ENCODE results near the gene KCNIP3. TPM values are rescaled to one million over a fixed set of nuclear protein-coding genes. Genes with fewer than 3 reads are reported as not detected.

The KCNIP3 gene
- polyA plus RNA-seq, 1 of the 3 experiments (the other 2 are of a cell fraction), result 0.97 TPM

DNA sequence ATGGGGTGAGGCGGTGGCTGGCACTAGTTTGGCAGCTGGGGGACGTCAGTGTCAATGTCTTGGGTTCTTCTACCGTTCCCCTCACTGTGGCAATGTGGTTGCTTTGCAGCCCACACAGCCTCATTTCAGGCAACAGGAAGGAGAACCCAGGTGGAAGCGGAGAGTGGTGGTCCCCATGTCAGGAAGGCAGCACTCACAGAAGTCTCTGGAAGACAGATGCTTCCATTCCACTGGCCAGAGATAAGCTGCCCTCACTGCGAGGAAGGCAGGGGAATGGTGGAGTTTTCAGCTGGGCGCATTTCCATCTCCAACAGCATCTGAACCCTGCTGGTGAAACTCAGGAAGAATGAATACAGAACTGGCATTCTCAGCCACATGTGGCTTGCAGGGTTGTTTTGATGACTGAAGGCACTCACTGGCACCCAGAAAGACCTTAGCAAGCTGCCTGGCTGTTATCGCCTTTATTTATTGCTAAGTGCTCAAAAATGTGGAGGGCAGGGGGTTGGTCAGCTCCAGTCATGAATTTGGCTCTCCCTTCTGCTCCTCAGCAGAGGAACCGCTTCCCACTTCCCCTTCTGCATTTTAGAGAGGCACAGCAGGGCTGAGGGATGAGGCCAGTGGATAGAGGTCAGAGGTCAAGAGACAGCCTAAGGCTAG is 19.4 kb downstream of the KCNIP3 start:
- no peaks in the 10 kb centered on the region for H3K9me3 ChIP-seq
- H3K4me3 ChIP-seq (ENCODE audit: low read depth in 2 of 2, low read length in 1 of 2), result no peak overlapping the region
- no peaks in the 10 kb centered on the region for H3K9me2 ChIP-seq
- H3K4me1 ChIP-seq (ENCODE audit: control insufficient read depth in 1 of 2, insufficient read depth in 2 of 2, low read depth in 1 of 2, low read length in 1 of 2), result no peaks in the 10 kb centered on the region
- CTCF ChIA-PET, result interaction anchor here (1.0 to 6.8 kb wide), 6 partner anchors 14 to 121 kb away, joined by 3 to 90 read pairs (median 4); no protein-coding TSS in a partner anchor
- TF ChIP-seq MEF2A (IDR thresholded peaks at IDR 0.05; ENCODE audit: borderline replicate concordance, low read depth), result no peak
- TF ChIP-seq POLR2AphosphoS5 (IDR thresholded peaks at IDR 0.05; ENCODE audit: low read depth, low read length), result no peak
- no peak overlapping the region for H3K9ac ChIP-seq
- no peaks in the 10 kb centered on the region for H3K27me3 ChIP-seq (ENCODE audit: insufficient read depth)
- no peak overlapping the region for H3K4me2 ChIP-seq
- H2AFZ ChIP-seq (ENCODE audit: low read depth), result no peak overlapping the region
- H3K27ac ChIP-seq (ENCODE audit: low read depth in 2 of 2, low read length in 1 of 2), result no peak overlapping the region
- no peaks in the 10 kb centered on the region for H4K20me1 ChIP-seq (ENCODE audit: insufficient read depth)
- DNase-seq, result no peak
- WGBS (ENCODE audit: low lambda C conversion rate), result 53% methylated on average over 8 of the region's 8 CpGs
- POLR2A ChIA-PET, result no interaction called here
- H3K79me2 ChIP-seq (ENCODE audit: insufficient read depth), result no peaks in the 10 kb centered on the region
- H3F3A ChIP-seq (replicated peaks; ENCODE audit: insufficient read depth), result no peaks in the 10 kb centered on the region
- no peaks in the 10 kb centered on the region for H3K36me3 ChIP-seq (replicated peaks in 1 of 2; ENCODE audit: control insufficient read depth in 1 of 2, insufficient read depth in 2 of 2, low read length in 1 of 2)

DNA sequence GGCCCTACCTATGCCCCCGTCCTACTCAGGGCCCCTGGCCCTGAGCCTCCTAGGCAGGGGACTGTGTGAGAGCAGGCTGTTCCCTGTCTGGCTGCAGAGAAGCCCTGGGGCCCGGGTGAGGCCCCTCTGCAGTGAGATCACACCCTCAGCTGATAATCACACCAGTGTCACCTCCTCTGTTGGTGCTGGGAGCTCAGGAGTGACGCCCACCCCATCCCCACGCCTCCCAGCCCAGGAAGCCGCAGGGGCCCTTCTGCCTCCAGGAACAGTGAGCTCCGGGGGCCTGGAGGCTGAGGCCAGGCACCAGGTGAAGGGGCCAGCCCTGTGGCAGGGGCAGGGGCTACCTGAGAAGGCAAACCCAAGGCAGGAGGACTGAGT is 20.0 kb downstream of the KCNIP3 start:
- H4K20me1 ChIP-seq (ENCODE audit: insufficient read depth), result no peaks in the 10 kb centered on the region
- H3K27me3 ChIP-seq (ENCODE audit: insufficient read depth), result no peaks in the 10 kb centered on the region
- no peaks in the 10 kb centered on the region for H3K79me2 ChIP-seq (ENCODE audit: insufficient read depth)
- no peaks in the 10 kb centered on the region for H3F3A ChIP-seq (replicated peaks; ENCODE audit: insufficient read depth)
- no peak overlapping the region for H3K27ac ChIP-seq (ENCODE audit: low read depth in 2 of 2, low read length in 1 of 2)
- H3K4me1 ChIP-seq (ENCODE audit: control insufficient read depth in 1 of 2, insufficient read depth in 2 of 2, low read depth in 1 of 2, low read length in 1 of 2), result no peaks in the 10 kb centered on the region
- POLR2A ChIA-PET, result no interaction called here
- H3K36me3 ChIP-seq (replicated peaks in 1 of 2; ENCODE audit: control insufficient read depth in 1 of 2, insufficient read depth in 2 of 2, low read length in 1 of 2), result no peaks in the 10 kb centered on the region
- no peak for TF ChIP-seq EZH2phosphoT487 (IDR thresholded peaks at IDR 0.05; ENCODE audit: borderline replicate concordance, low read depth)
- TF ChIP-seq CTCF (IDR thresholded peaks at IDR 0.05), result no peak
- TF ChIP-seq GABPA (IDR thresholded peaks at IDR 0.05; ENCODE audit: low read depth), result no peak
- TF ChIP-seq, protein P1, sequence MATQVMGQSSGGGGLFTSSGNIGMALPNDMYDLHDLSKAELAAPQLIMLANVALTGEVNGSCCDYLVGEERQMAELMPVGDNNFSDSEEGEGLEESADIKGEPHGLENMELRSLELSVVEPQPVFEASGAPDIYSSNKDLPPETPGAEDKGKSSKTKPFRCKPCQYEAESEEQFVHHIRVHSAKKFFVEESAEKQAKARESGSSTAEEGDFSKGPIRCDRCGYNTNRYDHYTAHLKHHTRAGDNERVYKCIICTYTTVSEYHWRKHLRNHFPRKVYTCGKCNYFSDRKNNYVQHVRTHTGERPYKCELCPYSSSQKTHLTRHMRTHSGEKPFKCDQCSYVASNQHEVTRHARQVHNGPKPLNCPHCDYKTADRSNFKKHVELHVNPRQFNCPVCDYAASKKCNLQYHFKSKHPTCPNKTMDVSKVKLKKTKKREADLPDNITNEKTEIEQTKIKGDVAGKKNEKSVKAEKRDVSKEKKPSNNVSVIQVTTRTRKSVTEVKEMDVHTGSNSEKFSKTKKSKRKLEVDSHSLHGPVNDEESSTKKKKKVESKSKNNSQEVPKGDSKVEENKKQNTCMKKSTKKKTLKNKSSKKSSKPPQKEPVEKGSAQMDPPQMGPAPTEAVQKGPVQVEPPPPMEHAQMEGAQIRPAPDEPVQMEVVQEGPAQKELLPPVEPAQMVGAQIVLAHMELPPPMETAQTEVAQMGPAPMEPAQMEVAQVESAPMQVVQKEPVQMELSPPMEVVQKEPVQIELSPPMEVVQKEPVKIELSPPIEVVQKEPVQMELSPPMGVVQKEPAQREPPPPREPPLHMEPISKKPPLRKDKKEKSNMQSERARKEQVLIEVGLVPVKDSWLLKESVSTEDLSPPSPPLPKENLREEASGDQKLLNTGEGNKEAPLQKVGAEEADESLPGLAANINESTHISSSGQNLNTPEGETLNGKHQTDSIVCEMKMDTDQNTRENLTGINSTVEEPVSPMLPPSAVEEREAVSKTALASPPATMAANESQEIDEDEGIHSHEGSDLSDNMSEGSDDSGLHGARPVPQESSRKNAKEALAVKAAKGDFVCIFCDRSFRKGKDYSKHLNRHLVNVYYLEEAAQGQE (IDR thresholded peaks at IDR 0.05; ENCODE audit: low read depth, low read length), result no peak
- TF ChIP-seq TEAD4 (IDR thresholded peaks at IDR 0.05; ENCODE audit: borderline replicate concordance, insufficient read depth), result no peak
- TF ChIP-seq RAD21 (IDR thresholded peaks at IDR 0.05; ENCODE audit: low read length), result no peak
- no peak for TF ChIP-seq FOSL2 (IDR thresholded peaks at IDR 0.05; ENCODE audit: borderline replicate concordance, low read depth)
- TF ChIP-seq, protein P2, sequence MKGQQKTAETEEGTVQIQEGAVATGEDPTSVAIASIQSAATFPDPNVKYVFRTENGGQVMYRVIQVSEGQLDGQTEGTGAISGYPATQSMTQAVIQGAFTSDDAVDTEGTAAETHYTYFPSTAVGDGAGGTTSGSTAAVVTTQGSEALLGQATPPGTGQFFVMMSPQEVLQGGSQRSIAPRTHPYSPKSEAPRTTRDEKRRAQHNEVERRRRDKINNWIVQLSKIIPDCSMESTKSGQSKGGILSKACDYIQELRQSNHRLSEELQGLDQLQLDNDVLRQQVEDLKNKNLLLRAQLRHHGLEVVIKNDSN (IDR thresholded peaks at IDR 0.05; ENCODE audit: borderline replicate concordance, low read depth), result no peak
- TF ChIP-seq POLR2AphosphoS5 (IDR thresholded peaks at IDR 0.05; ENCODE audit: low read depth, low read length), result no peak
- no peak overlapping the region for H2AFZ ChIP-seq (ENCODE audit: low read depth)
- no peaks in the 10 kb centered on the region for H3K9me2 ChIP-seq
- no peak for DNase-seq
- CTCF ChIA-PET, result interaction anchor here (1.0 to 6.8 kb wide), 4 partner anchors 15 to 86 kb away, joined by 3 to 90 read pairs (median 4); no protein-coding TSS in a partner anchor
- no peak overlapping the region for H3K9ac ChIP-seq
- 7% methylated on average over 3 of the region's 6 CpGs for WGBS (ENCODE audit: low lambda C conversion rate)
- no peaks in the 10 kb centered on the region for H3K9me3 ChIP-seq
- no peak overlapping the region for H3K4me2 ChIP-seq
- no peak overlapping the region for H3K4me3 ChIP-seq (ENCODE audit: low read depth in 2 of 2, low read length in 1 of 2)
